HG03097 (cell line): ENCODE measurements around the gene LBP.
"Not testable (repeated sequence)": the region's sequence is repeated elsewhere in the genome, so short reads cannot be mapped to it uniquely, and the experiment has no call there.

ENCODE experiments used
- ATAC-seq: cut with Tn5 transposase; IDR thresholded peaks from one replicate; pipeline ENCODE4 v1.9.1; 2021; ENCODE audit not compliant: unreplicated experiment, low FRiP score

LBP gene

GRCh38 chr20:38393259-38393658, 47.0 kb downstream of the LBP start:
- ATAC-seq = no peak

GRCh38 chr20:38395165-38395564, 48.9 kb downstream of the LBP start:
- ATAC-seq = no peak

- ATAC-seq = not testable (repeated sequence)
These were observed 49.6 kb downstream of the LBP start for GRCh38 chr20:38395751-38396395.

GRCh38 chr20:38402089-38402488, 55.8 kb downstream of the LBP start:
- ATAC-seq = no peak

- ATAC-seq = no peak
These were observed 56.5 kb downstream of the LBP start for GRCh38 chr20:38402816-38403215.

- no peak for ATAC-seq
These were observed 57.7 kb downstream of the LBP start for GRCh38 chr20:38404016-38404415.

- no peak for ATAC-seq
These were observed 58.9 kb downstream of the LBP start for GRCh38 chr20:38405132-38405531.

GRCh38 chr20:38406476-38406875, 60.2 kb downstream of the LBP start:
- ATAC-seq = no peak

GRCh38 chr20:38407321-38407720, 61.0 kb downstream of the LBP start:
- ATAC-seq = no peak

GRCh38 chr20:38407822-38408221, 61.5 kb downstream of the LBP start:
- ATAC-seq = not testable (repeated sequence)

GRCh38 chr20:38412877-38413577, 66.7 kb downstream of the LBP start:
- no peak for ATAC-seq

- no peak for ATAC-seq
These were observed 68.6 kb downstream of the LBP start for GRCh38 chr20:38414769-38415450.

- no peak for ATAC-seq
These were observed 72.4 kb downstream of the LBP start for GRCh38 chr20:38418509-38419204.

- no peak for ATAC-seq
These were observed 74.3 kb downstream of the LBP start for GRCh38 chr20:38420388-38421085.

GRCh38 chr20:38421915-38422314, 75.6 kb downstream of the LBP start:
- no peak for ATAC-seq

- no peak for ATAC-seq
These were observed 77.3 kb downstream of the LBP start for GRCh38 chr20:38423541-38423940.

GRCh38 chr20:38424401-38424800, 78.1 kb downstream of the LBP start:
- no peak for ATAC-seq

GRCh38 chr20:38426006-38426897, 80.0 kb downstream of the LBP start:
- no peak for ATAC-seq
